Stimulated activated CD8-positive, alpha-beta memory T cell treated with anti-CD3 and anti-CD28 coated beads, Interleukin-7, amount 100 ng/mL, for 24 hours (primary cell): ENCODE measurements around the gene MGLL.

Source experiments
- DNase-seq: peaks from one replicate; pipeline ENCODE4 v3.0.0-alpha.2; 2020; ENCODE audit warnings: low read depth

MGLL gene

DNA sequence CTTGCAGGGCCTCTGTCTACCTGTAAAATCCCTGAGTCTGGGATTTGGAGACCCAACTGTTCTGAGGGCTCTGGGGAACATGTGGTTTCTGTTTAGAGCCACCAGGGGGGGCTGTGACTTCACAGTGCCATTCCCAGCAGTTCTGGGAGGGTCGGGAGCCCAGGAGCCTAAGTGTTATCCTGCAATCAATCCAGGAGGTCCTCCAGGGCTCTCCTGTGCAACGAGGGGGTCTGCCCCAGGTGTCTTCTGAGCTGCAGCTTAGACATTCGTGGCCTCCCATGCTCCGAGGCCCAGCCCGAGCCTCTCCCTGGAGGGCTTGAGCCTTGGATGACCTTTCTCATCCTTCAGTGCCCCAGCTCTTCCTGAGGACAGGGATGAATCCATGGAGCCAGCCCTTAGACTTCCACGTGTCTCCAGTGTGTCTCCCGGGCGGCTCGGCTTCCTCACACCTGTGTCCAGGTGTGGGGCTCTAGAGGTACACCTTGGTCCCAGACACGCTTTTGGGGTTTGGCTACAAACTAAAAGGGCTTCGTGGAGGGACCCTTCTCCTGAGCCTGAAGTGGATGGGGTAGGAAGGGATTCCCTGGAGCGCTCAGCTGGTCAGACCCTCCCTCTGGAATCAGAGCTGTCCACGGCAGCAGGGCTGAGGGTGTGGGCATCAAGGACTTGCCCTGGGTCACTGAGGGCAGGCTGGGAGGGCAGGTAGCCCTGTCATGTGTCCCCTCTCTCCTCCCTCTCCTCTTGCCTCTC lies 169.9 kb downstream of the MGLL start:
- no peak for DNase-seq

DNA sequence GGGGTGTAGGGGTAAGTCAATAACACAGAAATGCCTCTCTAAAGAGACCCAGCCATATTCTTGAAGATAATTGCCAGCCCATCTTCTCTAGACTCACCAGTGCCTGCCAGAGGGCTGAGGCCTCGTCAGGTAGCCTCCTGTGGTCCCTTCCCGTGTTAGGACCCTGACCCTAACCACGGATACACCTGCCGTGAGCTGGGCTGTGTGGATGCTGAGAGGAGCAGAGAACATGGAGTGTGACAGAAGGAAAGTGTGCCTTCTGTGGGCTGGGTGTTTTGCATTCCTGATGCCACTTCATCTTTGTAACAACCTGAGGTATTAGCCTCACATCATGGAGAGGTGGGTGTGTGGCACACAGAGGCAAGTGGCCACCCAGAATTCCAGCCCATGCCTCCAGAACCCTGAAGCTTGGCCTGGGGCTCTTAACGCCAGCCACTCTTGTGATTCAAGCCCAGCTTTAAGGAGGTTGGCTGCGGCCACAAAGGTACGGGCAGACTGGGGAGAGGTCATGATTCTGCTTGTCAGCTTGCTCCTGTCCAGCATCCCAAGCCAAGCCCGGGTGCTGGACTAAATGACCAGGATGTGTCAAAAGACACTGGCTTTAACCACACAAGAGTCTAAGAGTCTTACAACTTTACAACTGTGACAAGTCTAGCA lies 170.7 kb downstream of the MGLL start:
- no peak for DNase-seq

DNA sequence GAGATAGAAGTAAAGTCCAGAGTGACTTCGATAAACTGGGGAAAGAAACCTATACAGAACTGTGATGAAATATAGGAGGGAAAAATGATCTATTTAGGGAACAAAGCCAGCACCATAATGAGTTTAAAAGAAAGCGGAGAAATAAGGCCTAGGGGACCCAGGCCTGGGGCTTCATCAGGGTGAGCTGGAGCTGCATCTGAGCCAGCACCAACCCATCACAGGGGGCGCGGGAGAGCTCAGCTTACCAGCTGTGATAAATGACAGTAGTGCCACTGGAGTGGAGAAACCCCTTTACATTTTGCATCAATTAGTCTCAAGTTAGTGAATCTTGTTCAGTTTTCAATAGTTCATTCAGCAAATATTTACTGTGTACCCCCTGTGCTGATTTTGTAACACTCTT lies 172.1 kb downstream of the MGLL start:
- DNase-seq: no peak

DNA sequence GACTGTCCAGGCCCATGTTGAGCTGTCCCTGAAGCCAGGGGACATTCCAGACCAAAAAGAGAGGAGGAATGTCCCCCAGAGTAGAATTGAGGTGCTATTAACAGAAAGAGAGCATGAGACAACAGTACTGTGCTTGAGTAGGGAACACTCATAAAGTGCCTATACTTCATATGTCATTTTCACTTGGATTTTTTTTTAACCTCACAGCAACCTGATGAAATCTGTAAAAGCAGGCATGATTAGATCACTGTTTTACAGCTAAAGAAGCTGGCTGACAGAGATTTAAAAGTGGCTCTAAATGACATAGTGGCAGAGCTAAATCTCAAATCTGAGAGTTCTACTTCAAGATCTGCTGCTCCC lies 174.5 kb downstream of the MGLL start:
- no peak for DNase-seq

DNA sequence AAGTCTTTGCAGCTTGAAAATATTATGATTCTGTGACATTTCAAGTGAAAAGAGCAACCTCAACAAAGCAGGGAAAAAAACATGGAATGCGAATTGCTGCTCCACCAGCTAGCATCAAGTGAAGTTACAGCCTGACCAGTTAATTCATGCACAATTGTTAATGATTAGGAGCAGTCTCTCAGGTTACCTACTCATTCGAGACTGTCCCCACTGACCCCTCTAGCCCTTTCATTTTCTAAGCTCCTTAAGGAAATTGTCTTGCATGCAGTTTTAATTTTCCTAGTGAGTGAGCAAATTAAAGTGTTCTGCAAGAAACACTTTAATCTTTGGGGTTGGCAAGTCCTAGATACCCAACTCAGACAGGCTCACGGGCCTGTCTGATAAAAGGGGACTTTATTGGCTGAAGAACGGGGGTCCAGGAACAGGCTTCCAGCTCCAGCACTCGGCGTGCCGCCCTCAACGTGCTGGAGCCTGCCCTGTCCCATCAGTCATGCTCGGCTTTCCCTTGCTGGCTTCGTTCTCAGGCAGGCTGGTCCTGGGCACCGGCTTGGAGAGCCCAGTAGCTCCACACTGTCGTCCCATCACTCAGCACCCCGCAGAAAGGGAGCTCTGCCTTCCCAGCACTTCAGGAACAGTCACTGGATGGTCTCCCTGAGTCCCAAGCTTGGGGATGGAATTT lies 175.0 kb downstream of the MGLL start:
- DNase-seq: no peak

DNA sequence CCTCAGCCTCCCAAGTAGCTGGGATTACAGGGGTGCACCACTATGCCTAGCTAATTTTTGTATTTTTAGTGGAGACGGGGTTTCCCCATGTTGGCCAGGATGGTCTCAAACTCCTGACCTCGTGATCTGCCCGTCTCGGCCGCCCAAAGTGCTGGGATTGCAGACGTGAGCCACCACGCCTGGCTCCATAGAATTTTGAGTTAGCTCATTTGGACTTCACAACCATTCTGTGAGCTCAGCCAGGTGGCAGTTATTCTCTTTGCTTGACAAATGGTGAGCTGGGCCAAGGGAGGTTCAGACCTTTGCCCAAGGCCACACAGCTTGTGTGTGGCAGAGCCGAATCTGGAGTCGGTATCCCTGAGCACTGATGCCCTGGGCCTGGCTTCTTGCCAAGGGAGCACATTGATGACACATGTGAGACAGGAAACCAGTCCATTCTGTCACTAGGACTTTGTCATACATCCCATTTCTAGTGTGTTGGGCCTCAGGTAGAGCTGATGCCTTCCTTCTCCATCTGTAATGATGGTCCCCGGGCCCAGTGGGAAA lies 175.7 kb downstream of the MGLL start:
- DNase-seq: no peak

DNA sequence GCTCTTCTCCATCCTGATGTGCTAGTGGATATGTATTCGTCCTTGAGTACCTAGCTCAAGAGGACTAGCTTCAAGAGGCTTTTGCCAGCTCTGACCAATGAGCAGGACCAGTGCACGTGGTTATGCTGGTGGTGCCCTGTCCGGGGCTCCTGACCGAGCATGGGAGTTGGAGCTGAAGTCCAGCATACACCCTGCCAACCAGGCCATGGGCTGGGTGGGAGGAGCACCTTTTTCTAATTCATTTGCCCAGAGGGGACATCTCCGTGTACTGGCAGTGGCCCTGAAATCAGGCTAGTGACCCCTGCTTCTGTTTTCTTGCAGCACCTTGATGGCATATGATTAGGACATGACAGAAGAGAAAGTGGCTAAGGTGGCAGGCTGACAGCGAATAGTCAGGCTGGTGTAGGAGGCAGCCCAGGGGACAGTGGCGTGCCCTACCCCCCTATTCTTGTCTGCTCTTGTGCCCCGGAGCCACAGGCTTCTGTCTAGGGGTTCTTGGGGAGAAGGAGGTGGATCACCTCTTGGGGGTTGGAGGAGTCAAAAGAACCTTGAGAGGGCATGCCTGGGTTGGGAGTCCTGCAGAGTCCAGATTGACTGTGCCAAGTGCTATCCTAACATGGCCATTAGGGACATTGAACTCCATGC lies 176.8 kb downstream of the MGLL start:
- no peak for DNase-seq

DNA sequence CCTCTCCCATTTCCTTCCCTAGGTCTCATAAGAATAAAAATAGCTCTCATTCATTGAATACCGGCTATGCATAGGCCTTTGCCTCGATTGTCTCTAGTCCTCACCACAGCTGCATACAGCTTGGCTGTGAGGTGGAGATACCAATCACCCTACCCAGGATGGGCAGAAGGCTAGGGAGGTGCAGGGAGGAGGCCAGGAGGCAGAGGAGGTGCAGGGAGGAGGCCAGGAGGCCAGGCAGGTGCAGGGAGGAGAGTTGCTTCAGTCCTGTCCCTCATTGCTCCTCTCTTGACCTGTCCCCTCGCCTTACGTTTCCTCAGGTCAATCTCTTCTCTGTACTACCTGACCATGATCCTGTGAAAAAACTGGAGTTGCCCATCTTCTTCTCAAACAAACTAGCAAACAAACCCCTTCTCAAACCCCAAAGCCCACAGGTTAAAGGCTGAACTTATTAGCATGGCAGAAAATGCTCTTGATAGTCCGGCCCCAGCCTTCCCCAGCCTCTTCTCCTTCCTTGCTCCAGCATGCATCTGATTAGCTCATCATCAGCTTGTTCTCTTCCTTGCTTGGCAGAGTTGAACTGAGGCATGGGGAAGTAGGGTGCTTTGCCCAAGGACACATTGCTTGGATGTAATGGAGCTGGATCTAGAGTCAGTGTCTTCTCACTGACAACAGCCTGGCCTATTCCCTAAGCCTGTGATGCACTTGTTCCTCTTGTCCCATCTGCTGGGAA lies 177.5 kb downstream of the MGLL start:
- DNase-seq: no peak

DNA sequence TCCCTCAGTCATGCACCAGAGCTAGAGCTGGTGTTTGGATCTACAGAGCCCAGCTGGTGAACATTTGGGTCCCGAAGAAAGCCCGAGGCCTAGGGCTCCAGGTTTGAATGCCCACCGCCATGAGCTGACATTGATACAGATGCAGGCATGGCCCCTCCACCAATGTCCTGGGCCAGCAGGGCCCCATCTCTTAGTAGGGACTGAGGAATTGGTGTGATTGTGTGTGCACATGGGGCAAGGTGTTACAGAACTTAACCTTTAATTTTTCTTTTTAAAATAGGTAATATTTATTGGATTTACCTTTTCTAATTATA lies 182.3 kb downstream of the MGLL start:
- DNase-seq: no peak

DNA sequence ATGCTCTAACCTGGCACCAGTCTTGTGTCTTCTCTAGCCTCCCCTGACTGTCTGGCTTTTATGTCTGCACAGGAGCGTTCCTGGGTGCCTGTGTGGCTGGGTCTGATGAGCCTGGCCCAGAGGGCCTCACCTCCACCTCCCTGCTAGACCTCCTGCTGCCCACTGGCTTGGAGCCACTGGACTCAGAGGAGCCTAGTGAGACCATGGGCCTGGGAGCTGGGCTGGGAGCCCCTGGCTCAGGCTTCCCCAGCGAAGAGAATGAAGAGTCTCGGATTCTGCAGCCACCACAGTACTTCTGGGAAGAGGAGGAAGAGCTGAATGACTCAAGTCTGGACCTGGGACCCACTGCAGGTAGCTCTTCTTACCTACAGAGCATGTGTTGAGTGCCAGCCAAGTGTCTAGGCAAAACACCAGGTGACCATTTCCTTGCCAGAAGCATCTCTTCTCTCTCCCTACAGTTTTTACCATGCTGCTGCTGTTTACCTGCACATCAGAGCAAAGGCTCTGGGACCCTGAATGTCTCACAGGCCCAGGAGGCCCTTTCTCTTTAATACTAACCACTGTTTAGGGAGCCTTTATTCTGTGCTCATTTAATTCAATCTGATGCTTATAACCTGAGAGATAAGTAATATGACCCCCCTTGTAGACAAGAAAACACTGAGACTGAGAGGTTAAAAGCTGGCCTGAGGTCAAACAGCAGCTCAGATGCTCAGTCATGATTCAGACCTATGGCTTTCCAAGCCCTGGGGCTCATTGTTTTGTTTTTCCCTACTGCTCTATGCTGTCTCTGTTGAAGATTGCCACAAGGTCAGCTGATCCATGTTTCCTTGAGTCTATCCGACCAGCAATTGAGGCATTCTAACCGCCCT lies 182.9 kb downstream of the MGLL start:
- no peak for DNase-seq
